Activated CD4-positive, alpha-beta T cell treated with anti-CD3 and anti-CD28 coated beads for 36 hours (primary cell): ENCODE data around the gene GRXCR2. TPM values are rescaled to one million over a fixed set of nuclear protein-coding genes. Genes with fewer than 3 reads are reported as not detected.

Source experiments
- ATAC-seq: fragments of 200-7000 bp; cut with Tn5 transposase; one replicate; pipeline ENCODE4 v1.10.0; 2021; ENCODE audit warnings: mild to moderate bottlenecking, moderate library complexity
- CTCF ChIA-PET: fragments of 350-600 bp; sonication (Branson Sonifier 250); formaldehyde crosslinking; loops from one replicate; lab custom pipeline; 2021; ENCODE audit warnings: antibody characterized with exemption; lab: Charles Lee
- POLR2A ChIA-PET: fragments of 350-600 bp; sonication (Branson Sonifier 250); formaldehyde crosslinking; loops from one replicate; lab custom pipeline; 2021; ENCODE audit warnings: antibody characterized with exemption, inconsistent platforms; lab: Charles Lee
- DNase-seq: peaks from one replicate; pipeline ENCODE4 v3.0.0-alpha.2; 2020
- H3K27ac Mint-ChIP-seq: one replicate; pipeline ENCODE4 v1.8.0; 2021; ENCODE audit warnings: mixed read lengths
- H3K27me3 Mint-ChIP-seq: one replicate; pipeline ENCODE4 v1.8.0; 2021; ENCODE audit warnings: mixed read lengths
- H3K36me3 Mint-ChIP-seq: one replicate; pipeline ENCODE4 v1.8.0; 2021; ENCODE audit warnings: low read depth, mixed read lengths
- H3K4me1 Mint-ChIP-seq: one replicate; pipeline ENCODE4 v1.8.0; 2021; ENCODE audit warnings: mixed read lengths
- H3K4me3 Mint-ChIP-seq: one replicate; pipeline ENCODE4 v1.8.0; 2021; ENCODE audit warnings: mild to moderate bottlenecking, moderate library complexity, mixed read lengths
- H3K9me3 Mint-ChIP-seq: one replicate; pipeline ENCODE4 v1.8.0; 2021; ENCODE audit warnings: low read depth, mixed read lengths
- intact Hi-C, 2 experiments: fragments of 100-400 bp; cut with DNase I in 1 of 2; cut with micrococcal nuclease in 1 of 2; formaldehyde crosslinking; loops; one replicate each; pipeline versions ENCODE4 v1.14.2 to v1.15.1; 2022 to 2024; cut with DNase I, micrococcal nuclease
- total RNA-seq, 2 experiments: library from RNA; stranded (reverse); gene quantifications; one replicate each; pipeline ENCODE4 v1.2.3, GENCODE V29; 2021

The GRXCR2 gene, protein sequence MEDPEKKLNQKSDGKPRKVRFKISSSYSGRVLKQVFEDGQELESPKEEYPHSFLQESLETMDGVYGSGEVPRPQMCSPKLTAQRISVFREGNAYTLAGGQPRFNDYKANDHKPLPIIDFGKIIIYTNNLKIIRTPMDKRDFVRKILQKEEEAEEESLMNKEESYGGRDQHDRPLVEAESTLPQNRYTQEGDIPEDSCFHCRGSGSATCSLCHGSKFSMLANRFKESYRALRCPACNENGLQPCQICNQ
- not detected for total RNA-seq

DNA sequence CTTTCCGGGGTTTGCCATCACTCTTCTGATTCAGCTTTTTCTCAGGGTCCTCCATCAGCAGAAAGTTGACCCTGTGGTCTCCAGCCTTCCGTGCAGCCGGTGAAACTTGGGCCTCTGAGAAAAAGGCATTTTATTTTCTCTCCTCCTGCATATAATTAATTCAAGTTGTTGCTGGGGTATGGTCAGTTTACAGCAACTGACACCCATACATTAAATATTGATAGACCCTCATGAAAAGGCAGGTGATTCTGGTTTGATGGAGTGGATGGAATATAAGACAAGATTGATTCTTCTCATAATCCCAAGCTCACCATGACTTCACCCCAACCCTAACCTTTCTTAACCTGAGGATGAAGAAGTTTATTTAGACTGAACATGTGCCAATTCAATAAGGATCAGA is at the start of gene GRXCR2:
Gene GRXCR2 (minus strand): TSS at position 101 of the 400 bp plus-strand sequence. CDS start 46 bp downstream, at position 55.
- DNase-seq: no peak
- Mint-ChIP-seq H3K27me3 (peaks cover 18% of the 10 kb centered on the region), H3K4me1 (no peaks in the 10 kb centered on the region), H3K4me3 (no peak within 1 kb of the TSS), H3K36me3 (no peaks in the 10 kb centered on the region), H3K9me3 (no peaks in the 10 kb centered on the region), H3K27ac (no peak within 1 kb of the TSS)
- intact Hi-C loops: no loop called here
- no peak for ATAC-seq
- ChIA-PET CTCF (no interaction called here), POLR2A (no interaction called here)

DNA sequence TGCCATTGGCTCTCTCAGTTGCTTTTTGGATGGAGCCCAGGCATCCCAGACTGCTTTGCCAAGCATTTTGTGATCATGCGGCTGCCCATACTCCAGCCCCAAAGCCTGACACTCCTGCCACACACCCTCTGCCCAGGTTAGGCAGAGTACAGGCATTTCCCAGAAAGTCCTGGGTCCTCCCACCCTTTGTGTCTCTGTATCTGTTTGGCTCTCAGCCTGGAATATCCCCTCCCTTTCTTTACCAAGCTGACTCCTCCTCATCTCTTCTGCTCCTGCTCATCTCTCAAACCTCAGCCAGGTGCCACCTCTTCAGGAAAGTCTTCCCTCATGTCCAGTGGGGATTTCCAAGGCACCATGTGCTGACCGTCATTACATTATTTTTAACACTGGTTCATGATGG is 49.2 kb upstream of the GRXCR2 start:
- H3K27me3 Mint-ChIP-seq: peaks cover 2% of the 10 kb centered on the region
- H3K4me3 Mint-ChIP-seq: no peak overlapping the region
- no peaks in the 10 kb centered on the region for H3K9me3 Mint-ChIP-seq
- no peaks in the 10 kb centered on the region for H3K36me3 Mint-ChIP-seq
- peaks cover 3% of the 10 kb centered on the region for H3K4me1 Mint-ChIP-seq
- no peak for DNase-seq
- ChIA-PET POLR2A (no interaction called here), CTCF (no interaction called here)
- no peak overlapping the region for H3K27ac Mint-ChIP-seq
- no peak for ATAC-seq
- intact Hi-C loops: no loop called here

DNA sequence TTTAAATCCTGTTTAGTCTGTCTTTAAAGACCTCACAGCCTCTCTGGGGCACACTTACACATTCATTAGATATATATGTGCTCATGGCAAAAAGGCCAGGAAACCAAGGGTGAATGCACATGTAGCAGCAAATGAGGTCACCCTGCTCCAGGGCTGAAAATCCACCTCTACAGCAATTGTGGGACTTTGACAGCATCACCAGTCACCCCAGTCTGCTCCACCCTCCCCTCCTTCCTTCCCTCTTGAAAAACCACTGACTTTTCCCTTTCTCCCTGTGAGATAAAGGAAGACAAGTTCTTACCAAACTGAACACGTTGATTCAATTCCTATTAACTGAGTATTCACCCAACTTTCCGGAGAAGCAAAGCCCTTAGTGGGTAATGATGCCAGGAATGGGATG is 48.4 kb upstream of the GRXCR2 start:
- ATAC-seq: no peak
- intact Hi-C loops: no loop called here
- Mint-ChIP-seq H3K27me3 (peaks cover 2% of the 10 kb centered on the region), H3K4me1 (peaks cover 5% of the 10 kb centered on the region), H3K36me3 (no peaks in the 10 kb centered on the region), H3K9me3 (no peaks in the 10 kb centered on the region), H3K27ac (no peak overlapping the region), H3K4me3 (no peak overlapping the region)
- ChIA-PET CTCF (no interaction called here), POLR2A (no interaction called here)
- no peak for DNase-seq

DNA sequence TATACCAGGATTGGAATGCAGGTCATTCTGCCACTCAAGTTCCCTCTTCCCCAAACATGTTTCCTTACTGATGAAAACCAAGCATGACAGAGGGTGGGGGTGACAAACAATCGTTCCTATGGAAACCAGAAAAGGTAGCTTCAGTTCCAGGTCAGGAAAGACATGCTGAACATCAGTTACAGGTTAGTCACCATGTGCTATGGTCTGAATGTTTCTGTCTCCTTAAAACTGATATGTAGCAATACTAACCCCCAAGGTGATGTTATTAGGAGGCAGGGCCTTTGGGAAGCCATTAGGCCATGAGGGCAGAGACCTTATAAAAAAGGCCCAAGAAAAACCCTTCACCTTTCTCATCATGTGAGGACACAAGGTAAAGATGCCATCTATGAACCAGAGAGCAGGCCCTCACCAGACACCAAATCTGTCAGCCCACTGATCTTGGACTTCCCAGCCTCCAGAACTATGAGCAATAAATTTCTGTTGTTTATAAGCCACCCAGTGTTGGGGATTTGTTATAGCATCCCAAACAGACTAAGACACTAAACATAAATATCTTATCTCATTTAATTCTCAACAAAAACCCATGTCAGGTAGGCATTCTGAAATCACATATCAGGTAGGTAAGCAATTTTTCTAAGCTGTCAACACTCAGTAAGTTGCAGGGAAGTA is 47.9 kb upstream of the GRXCR2 start:
- H3K27me3 Mint-ChIP-seq: peaks cover 2% of the 10 kb centered on the region
- intact Hi-C loops: no loop called here
- peaks cover 8% of the 10 kb centered on the region for H3K4me1 Mint-ChIP-seq
- no peak overlapping the region for H3K27ac Mint-ChIP-seq
- no peaks in the 10 kb centered on the region for H3K9me3 Mint-ChIP-seq
- DNase-seq (no peak), ATAC-seq (no peak)
- CTCF ChIA-PET: no interaction called here
- no peak overlapping the region for H3K4me3 Mint-ChIP-seq
- H3K36me3 Mint-ChIP-seq: no peaks in the 10 kb centered on the region
- POLR2A ChIA-PET: no interaction called here

DNA sequence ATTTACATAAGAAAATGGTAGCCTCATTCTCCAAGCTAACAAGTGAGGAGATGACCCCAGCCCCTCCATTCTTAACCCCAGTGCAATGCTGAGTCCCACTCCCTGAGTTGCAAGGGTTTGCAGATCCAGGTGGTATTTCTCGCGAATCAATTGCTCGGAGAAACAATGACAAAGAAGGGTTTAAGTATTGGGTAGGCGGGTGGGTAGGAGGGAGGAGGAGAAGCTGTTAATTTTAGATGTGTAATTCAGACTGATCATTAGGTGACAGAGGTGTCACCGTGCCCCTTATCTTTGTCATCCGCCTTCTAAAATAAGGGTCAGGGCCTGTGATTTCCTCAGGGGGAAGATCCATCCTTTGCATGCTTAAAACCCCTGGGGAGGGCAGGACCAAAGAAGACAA is 46.6 kb upstream of the GRXCR2 start:
- Mint-ChIP-seq H3K27ac (no peak overlapping the region), H3K36me3 (no peaks in the 10 kb centered on the region), H3K27me3 (peaks cover 2% of the 10 kb centered on the region), H3K4me1 (peaks cover 9% of the 10 kb centered on the region), H3K9me3 (no peaks in the 10 kb centered on the region), H3K4me3 (no peak overlapping the region)
- intact Hi-C loops: loop anchor here in 1 of 2 experiments (5.0 kb wide), 1 partner anchor 43 kb away; no protein-coding TSS in a partner anchor
- POLR2A ChIA-PET: no interaction called here
- DNase-seq (no peak), ATAC-seq (no peak)
- CTCF ChIA-PET: no interaction called here

DNA sequence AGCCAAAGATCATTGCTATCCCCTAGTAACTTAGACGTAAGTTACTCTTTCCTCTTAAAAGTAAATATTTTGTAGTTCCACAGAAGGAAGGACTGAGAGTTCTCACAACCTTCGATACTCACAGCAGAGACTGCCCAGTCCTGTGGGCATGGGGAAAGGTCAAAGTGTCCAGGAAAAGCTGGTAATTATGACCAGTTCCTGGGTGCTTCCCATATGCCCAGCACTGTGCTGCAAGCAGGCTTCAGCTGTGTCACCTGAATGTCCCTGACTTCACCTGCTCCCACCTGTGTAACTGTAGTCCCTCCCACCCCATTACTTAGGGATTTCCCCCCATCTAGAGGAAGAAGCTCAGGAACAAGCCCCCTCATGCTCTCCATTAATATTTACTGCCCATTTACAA is 45.6 kb upstream of the GRXCR2 start:
- no peaks in the 10 kb centered on the region for H3K9me3 Mint-ChIP-seq
- H3K4me3 Mint-ChIP-seq: no peak overlapping the region
- peaks cover 2% of the 10 kb centered on the region for H3K27me3 Mint-ChIP-seq
- H3K4me1 Mint-ChIP-seq: peaks cover 9% of the 10 kb centered on the region
- intact Hi-C loops: loop anchor here in 1 of 2 experiments (5.0 kb wide), 1 partner anchor 44 kb away; no protein-coding TSS in a partner anchor
- H3K36me3 Mint-ChIP-seq: no peaks in the 10 kb centered on the region
- DNase-seq (no peak), ATAC-seq (no peak)
- ChIA-PET CTCF (interaction anchor here (1.3 kb wide), 1 partner anchor 57 kb away, joined by 3 read pairs; no protein-coding TSS in a partner anchor), POLR2A (no interaction called here)
- H3K27ac Mint-ChIP-seq: no peak overlapping the region

DNA sequence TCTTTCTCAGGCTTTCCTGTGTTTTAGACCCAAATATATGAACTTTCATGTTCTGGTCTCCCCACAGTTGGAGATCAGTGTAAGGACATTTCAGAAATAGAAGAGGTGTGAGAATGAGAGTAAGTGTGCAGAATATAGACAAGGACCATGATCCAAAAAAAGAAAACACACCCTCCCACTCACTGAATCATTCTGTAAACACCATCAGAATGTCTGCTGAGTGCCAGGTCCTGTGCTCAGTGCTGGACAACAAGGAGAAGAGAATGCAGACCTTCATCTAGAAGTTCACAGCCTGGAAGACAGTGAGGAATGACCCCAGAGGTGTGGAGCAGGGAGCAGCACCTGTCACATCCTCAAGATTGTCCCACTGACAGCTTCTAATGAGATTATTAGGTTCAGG is 44.5 kb upstream of the GRXCR2 start:
- Mint-ChIP-seq H3K4me1 (peaks cover 9% of the 10 kb centered on the region), H3K9me3 (no peaks in the 10 kb centered on the region), H3K27ac (no peak overlapping the region), H3K27me3 (peaks cover 2% of the 10 kb centered on the region), H3K36me3 (no peaks in the 10 kb centered on the region), H3K4me3 (no peak overlapping the region)
- DNase-seq: no peak
- POLR2A ChIA-PET: no interaction called here
- ATAC-seq: no peak
- intact Hi-C loops: loop anchor here in 1 of 2 experiments (5.0 kb wide), 1 partner anchor 45 kb away; no protein-coding TSS in a partner anchor
- CTCF ChIA-PET: no interaction called here

DNA sequence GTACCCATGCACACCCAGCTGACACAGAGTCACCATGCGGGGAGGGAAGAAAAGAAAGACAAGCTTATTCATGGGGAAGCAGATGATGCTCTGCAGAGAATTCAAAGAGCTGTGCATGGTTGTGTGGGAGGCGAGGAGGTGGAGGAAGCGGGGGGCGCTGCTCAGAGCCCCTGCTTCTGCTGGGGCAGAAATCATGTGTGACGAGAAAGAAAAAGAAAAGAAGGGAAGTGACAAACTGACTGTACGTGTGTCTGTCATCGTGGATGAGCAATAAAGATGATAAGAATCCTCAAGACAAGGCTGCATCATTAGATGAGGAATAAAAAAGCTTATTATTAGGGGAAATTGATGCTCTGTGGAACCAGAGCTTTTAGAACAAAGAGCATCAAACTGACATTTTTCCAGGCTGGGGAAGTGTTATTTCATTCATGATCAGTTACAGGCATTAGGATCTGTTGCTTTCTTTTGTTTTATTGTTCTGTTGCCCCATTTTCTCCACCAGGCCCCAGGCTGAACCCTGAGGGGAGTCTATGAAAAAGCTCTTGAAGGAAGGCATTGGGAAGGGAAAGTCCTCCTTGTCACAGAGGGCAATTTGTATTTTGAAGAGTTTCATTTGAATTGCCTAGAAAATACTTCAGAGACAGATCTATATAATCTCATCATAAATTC is 43.3 kb upstream of the GRXCR2 start:
- ChIA-PET CTCF (interaction anchor here (0.6 kb wide), 2 partner anchors 8 to 55 kb away, joined by 3 to 4 read pairs; no protein-coding TSS in a partner anchor), POLR2A (interaction anchor here (0.7 to 0.8 kb wide), 2 partner anchors 126 to 267 kb away, joined by 3 read pairs; no protein-coding TSS in a partner anchor)
- ATAC-seq (peak; percentile 84), DNase-seq (peak; percentile 44)
- H3K27me3 Mint-ChIP-seq: no peaks in the 10 kb centered on the region
- no peak overlapping the region for H3K27ac Mint-ChIP-seq
- H3K4me3 Mint-ChIP-seq: no peak overlapping the region
- H3K9me3 Mint-ChIP-seq: no peaks in the 10 kb centered on the region
- H3K36me3 Mint-ChIP-seq: no peaks in the 10 kb centered on the region
- peaks cover 9% of the 10 kb centered on the region for H3K4me1 Mint-ChIP-seq
- intact Hi-C loops: loop anchor here in 1 of 2 experiments (5.0 kb wide), 1 partner anchor 46 kb away; no protein-coding TSS in a partner anchor

DNA sequence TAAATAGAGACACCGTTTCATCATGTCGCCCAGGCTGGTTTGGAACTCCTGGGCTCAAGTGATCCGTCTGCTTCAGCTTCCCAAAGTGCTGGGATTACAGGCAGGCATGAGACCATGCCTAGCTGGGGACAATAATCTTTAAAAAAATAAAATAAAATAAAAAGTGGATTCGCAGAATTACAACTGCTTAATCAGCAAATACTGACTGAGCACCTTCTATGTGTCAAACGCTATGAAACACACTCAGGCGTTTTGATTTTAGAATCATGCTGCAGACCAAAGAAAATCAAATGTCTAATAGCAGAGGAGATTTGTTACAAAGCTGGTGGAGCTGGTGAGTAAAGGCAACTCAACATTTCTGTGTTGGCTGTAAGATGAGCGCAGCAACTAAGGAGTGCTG is 40.9 kb upstream of the GRXCR2 start:
- intact Hi-C loops: no loop called here
- ChIA-PET POLR2A (no interaction called here), CTCF (no interaction called here)
- H3K27ac Mint-ChIP-seq: no peak overlapping the region
- DNase-seq: no peak
- H3K36me3 Mint-ChIP-seq: no peaks in the 10 kb centered on the region
- H3K9me3 Mint-ChIP-seq: no peaks in the 10 kb centered on the region
- H3K4me1 Mint-ChIP-seq: peaks cover 10% of the 10 kb centered on the region
- H3K4me3 Mint-ChIP-seq: no peak overlapping the region
- H3K27me3 Mint-ChIP-seq: peaks cover 7% of the 10 kb centered on the region
- ATAC-seq: no peak

DNA sequence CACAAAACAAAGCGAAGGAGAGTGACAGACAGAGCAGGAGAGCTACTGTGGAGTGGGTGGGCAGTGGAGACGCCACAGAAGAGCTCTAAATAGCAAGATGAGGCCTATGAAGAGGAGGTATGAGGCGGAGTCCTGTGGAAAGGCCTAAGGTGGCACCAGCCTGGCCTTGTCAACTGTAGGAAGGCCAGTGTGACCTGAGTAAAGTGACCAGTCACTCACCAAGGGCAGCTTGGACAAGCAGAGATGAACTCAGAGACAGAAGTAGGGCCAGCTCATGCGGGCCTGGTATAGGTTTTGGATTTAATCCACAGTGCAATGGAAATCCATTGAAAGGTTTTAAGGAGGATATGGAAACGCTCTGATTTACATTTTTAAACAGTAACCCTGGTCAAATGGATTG is 39.8 kb upstream of the GRXCR2 start:
- intact Hi-C loops: no loop called here
- POLR2A ChIA-PET: no interaction called here
- Mint-ChIP-seq H3K27ac (no peak overlapping the region), H3K27me3 (peaks cover 8% of the 10 kb centered on the region), H3K9me3 (no peaks in the 10 kb centered on the region), H3K4me1 (peaks cover 10% of the 10 kb centered on the region), H3K4me3 (no peak overlapping the region), H3K36me3 (no peaks in the 10 kb centered on the region)
- CTCF ChIA-PET: no interaction called here
- ATAC-seq (no peak), DNase-seq (no peak)

DNA sequence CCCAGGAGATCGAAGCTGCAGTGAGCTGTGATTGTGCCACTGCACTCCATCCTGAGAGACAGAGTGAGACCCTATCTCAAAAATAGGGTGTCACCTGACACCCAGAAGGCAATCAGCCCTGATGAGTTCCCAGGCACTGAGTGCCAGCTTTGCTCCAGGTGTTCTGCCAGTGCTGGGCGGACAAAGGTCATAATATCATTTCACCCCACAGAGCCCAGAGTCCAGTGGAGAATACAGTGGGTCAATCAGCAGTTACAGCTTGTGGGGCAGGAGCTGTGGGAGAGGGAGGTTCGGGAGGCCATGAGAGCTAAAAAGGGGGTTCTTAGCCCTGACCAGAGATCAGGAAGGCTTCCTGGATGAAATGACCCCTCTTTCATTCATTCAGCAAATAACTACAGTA is 39.2 kb upstream of the GRXCR2 start:
- CTCF ChIA-PET: no interaction called here
- no peaks in the 10 kb centered on the region for H3K36me3 Mint-ChIP-seq
- DNase-seq (no peak), ATAC-seq (no peak)
- POLR2A ChIA-PET: no interaction called here
- H3K9me3 Mint-ChIP-seq: no peaks in the 10 kb centered on the region
- intact Hi-C loops: no loop called here
- H3K4me1 Mint-ChIP-seq: peaks cover 10% of the 10 kb centered on the region
- H3K27me3 Mint-ChIP-seq: peaks cover 10% of the 10 kb centered on the region
- H3K4me3 Mint-ChIP-seq: no peak overlapping the region
- no peak overlapping the region for H3K27ac Mint-ChIP-seq
